ENCODE data around the gene ST3GAL4. TPM values are rescaled to one million over a fixed set of nuclear protein-coding genes. Genes with fewer than 3 reads are reported as not detected.

ST3GAL4 gene
- total RNA-seq, 4 donors from 2014 or later: 24.7 to 35.2 (median 28.0) TPM

GRCh38 chr11:126357969-126358762 lies 2.7 kb downstream of the ST3GAL4 start:
- TF ChIP-seq CTCF (IDR thresholded peaks at IDR 0.05; ENCODE audit: low read depth): no peak

GRCh38 chr11:126358763-126359160 lies 3.3 kb downstream of the ST3GAL4 start:
- TF ChIP-seq CTCF (IDR thresholded peaks at IDR 0.05; ENCODE audit: low read depth): no peak

- no peak for TF ChIP-seq CTCF (IDR thresholded peaks at IDR 0.05; ENCODE audit: low read depth)
These were observed 4.1 kb downstream of the ST3GAL4 start for GRCh38 chr11:126359431-126360048.

GRCh38 chr11:126360049-126360446 lies 4.6 kb downstream of the ST3GAL4 start:
- no peak for TF ChIP-seq CTCF (IDR thresholded peaks at IDR 0.05; ENCODE audit: low read depth)

GRCh38 chr11:126361400-126361799 lies 5.9 kb downstream of the ST3GAL4 start:
- no peak for TF ChIP-seq CTCF (IDR thresholded peaks at IDR 0.05; ENCODE audit: low read depth)

GRCh38 chr11:126362879-126363655 lies 7.6 kb downstream of the ST3GAL4 start:
- TF ChIP-seq CTCF (IDR thresholded peaks at IDR 0.05; ENCODE audit: low read depth): no peak

- TF ChIP-seq CTCF (IDR thresholded peaks at IDR 0.05; ENCODE audit: low read depth): no peak
These were observed 8.3 kb downstream of the ST3GAL4 start for GRCh38 chr11:126363706-126364248.
